Loucy (cell line): ENCODE data around the gene C1orf50.

Experiments
- H2AFZ ChIP-seq: fragments of 200-600 bp; sonication (generic); 2 replicates; pipeline ENCODE4 v1.6.0; 2016; ENCODE audit warnings: antibody characterized with exemption, mild to moderate bottlenecking, low read length, moderate library complexity
- H3F3A ChIP-seq: fragments of 200-600 bp; 2 replicates; pipeline ENCODE4 v1.6.0; 2016; ENCODE audit warnings: antibody characterized with exemption, low read depth, mild to moderate bottlenecking
- H3K27me3 ChIP-seq: fragments of 200-600 bp; sonication (generic); 2 replicates; pipeline ENCODE4 v1.6.1; 2014; ENCODE audit warnings: low read length, mild to moderate bottlenecking; ENCODE audit not compliant: insufficient read depth, poor library complexity, severe bottlenecking
- H3K36me3 ChIP-seq: fragments of 200-600 bp; sonication (generic); 2 replicates; pipeline ENCODE4 v1.6.1; 2016; ENCODE audit warnings: low read length; ENCODE audit not compliant: insufficient read depth
- H3K4me1 ChIP-seq: fragments of 200-600 bp; sonication (generic); 2 replicates; pipeline ENCODE4 v1.5.1; 2014; ENCODE audit warnings: low read length, mild to moderate bottlenecking; ENCODE audit not compliant: insufficient read depth, poor library complexity, severe bottlenecking
- H3K4me2 ChIP-seq: fragments of 200-600 bp; sonication (generic); 2 replicates; pipeline ENCODE4 v1.6.0; 2014; ENCODE audit warnings: antibody characterized with exemption, low read length, low read depth, mild to moderate bottlenecking; ENCODE audit not compliant: poor library complexity, severe bottlenecking
- H3K4me3 ChIP-seq: fragments of 200-600 bp; sonication (generic); 2 replicates; pipeline ENCODE4 v1.5.1; 2014; ENCODE audit warnings: low read length, mild to moderate bottlenecking, mixed read lengths; ENCODE audit not compliant: poor library complexity, severe bottlenecking
- H3K79me2 ChIP-seq: fragments of 200-600 bp; sonication (generic); 2 replicates; pipeline ENCODE4 v1.6.1; 2014; ENCODE audit warnings: low read length; ENCODE audit not compliant: insufficient read depth
- H3K9ac ChIP-seq: fragments of 200-600 bp; sonication (generic); 2 replicates; pipeline ENCODE4 v1.6.0; 2014; ENCODE audit warnings: mild to moderate bottlenecking, low read depth, low read length, moderate library complexity; ENCODE audit not compliant: poor library complexity, severe bottlenecking
- H3K9me2 ChIP-seq: fragments of 200-600 bp; sonication (generic); replicated peaks from 2 replicates; pipeline ENCODE4 v1.6.1; 2016; ENCODE audit warnings: low read depth, low read length, mixed read lengths
- H3K9me3 ChIP-seq: fragments of 200-600 bp; sonication (generic); 2 replicates; pipeline ENCODE4 v1.6.1; 2014; ENCODE audit warnings: mild to moderate bottlenecking, antibody characterized with exemption, low read length, low read depth; ENCODE audit not compliant: insufficient read depth
- H4K20me1 ChIP-seq: fragments of 200-600 bp; sonication (generic); 2 replicates; pipeline ENCODE4 v1.6.0; 2014; ENCODE audit warnings: antibody characterized with exemption, low read length, mild to moderate bottlenecking; ENCODE audit not compliant: insufficient read depth, poor library complexity, severe bottlenecking
- EZH2phosphoT487 ChIP-seq: fragments of 200-600 bp; IDR thresholded peaks from 2 replicates; pipeline ENCODE4 v1.6.1; 2018; ENCODE audit warnings: antibody characterized with exemption, mild to moderate bottlenecking, moderate library complexity, borderline replicate concordance
- TF ChIP-seq, protein P1 (sequence below): fragments of 200-600 bp; sonication (generic); conservative IDR thresholded peaks from 2 replicates; pipeline ENCODE4 v1.5.1; 2014; ENCODE audit warnings: mild to moderate bottlenecking, antibody characterized with exemption, low read length

Gene C1orf50

DNA sequence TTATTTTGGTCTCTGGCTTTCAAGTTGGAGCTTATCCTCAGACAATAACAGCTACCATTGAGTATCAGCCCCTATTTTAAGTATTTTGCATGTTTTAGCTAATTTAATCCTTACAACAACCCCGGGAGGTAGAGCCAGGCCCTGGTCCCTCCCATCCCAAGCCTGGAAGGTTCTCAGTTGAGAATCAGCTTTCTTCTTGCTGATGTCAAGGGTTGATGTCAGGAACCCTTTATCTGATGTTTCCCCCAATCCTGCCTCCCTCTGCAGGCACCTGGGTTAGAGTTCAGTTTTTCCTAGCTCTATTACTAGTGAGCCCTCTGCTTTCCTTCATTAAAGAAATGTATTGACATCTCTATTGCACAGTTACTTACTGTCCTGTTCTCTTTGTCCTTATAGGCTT lies 53.8 kb downstream of the C1orf50 start:
- no peak overlapping the region for H3K4me3 ChIP-seq
- H3F3A ChIP-seq, result no peaks in the 10 kb centered on the region; the same call in 1 of the 2 replicates
- no peaks in the 10 kb centered on the region for H3K9me2 ChIP-seq
- no peaks in the 10 kb centered on the region for H3K36me3 ChIP-seq
- TF ChIP-seq EZH2phosphoT487, result no peak
- TF ChIP-seq, protein P1, sequence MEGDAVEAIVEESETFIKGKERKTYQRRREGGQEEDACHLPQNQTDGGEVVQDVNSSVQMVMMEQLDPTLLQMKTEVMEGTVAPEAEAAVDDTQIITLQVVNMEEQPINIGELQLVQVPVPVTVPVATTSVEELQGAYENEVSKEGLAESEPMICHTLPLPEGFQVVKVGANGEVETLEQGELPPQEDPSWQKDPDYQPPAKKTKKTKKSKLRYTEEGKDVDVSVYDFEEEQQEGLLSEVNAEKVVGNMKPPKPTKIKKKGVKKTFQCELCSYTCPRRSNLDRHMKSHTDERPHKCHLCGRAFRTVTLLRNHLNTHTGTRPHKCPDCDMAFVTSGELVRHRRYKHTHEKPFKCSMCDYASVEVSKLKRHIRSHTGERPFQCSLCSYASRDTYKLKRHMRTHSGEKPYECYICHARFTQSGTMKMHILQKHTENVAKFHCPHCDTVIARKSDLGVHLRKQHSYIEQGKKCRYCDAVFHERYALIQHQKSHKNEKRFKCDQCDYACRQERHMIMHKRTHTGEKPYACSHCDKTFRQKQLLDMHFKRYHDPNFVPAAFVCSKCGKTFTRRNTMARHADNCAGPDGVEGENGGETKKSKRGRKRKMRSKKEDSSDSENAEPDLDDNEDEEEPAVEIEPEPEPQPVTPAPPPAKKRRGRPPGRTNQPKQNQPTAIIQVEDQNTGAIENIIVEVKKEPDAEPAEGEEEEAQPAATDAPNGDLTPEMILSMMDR, result no peak
- H3K9ac ChIP-seq, result no peak overlapping the region
- H3K27me3 ChIP-seq, result no peaks in the 10 kb centered on the region
- no peak overlapping the region for H2AFZ ChIP-seq
- H3K79me2 ChIP-seq, result peaks cover 8% of the 10 kb centered on the region
- H3K4me1 ChIP-seq, result peaks cover 34% of the 10 kb centered on the region
- H4K20me1 ChIP-seq, result no peaks in the 10 kb centered on the region
- H3K4me2 ChIP-seq, result no peak overlapping the region
- H3K9me3 ChIP-seq, result no peaks in the 10 kb centered on the region

DNA sequence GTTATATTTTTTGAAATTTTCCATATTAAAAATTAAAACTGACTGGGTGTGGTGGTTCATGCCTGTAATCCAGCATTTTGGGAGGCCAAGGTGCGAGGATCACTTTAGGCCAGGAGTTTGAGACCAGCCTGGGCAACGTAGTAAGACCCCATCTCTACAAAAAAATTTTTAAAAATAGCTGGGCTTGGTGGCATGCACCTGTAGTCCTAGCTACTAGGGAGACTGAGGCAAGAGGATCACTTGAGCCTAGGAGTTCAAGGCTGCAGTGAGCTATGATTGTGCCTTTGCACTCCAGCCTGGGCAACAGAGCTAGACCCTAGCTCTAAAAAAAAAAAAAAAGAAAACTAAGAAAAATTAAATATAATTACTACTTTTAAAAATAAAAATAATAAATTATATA lies 54.6 kb downstream of the C1orf50 start:
- no peaks in the 10 kb centered on the region for H3K36me3 ChIP-seq

DNA sequence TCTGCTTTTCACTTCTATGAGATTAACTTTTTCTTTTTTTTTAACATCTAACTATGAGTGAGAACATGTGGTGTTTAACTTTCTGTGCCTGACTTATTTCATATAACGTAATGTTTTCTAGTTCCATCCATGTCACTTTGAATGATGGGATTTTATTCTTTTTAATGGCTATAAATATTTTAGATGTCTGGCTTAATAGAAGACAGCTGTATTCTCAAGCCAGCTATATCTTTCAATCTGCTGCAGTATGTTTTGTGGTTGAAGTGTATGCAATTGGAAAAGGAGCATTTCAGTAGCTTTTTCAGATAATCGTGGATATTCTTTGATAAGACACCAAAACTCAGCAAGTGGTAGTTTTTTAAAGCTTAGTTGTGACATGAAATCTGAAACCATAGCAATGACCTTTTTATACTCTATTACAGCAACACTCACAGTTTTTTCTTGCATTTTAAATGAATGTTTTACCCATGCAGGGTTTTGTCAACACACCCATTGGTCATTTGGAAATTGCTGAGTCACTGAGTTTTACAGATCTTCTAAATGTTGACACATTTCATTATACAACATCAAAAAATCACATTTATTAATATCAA lies 55.8 kb downstream of the C1orf50 start:
- H3K36me3 ChIP-seq, result no peaks in the 10 kb centered on the region
- peak overlapping the region; percentile 4 for H3K4me2 ChIP-seq
- no peaks in the 10 kb centered on the region for H3K27me3 ChIP-seq
- no peak overlapping the region for H3K9ac ChIP-seq
- TF ChIP-seq EZH2phosphoT487, result no peak
- TF ChIP-seq, protein P1, result no peak
- no peak overlapping the region for H3K4me3 ChIP-seq
- H3K9me3 ChIP-seq, result no peaks in the 10 kb centered on the region
- H3K4me1 ChIP-seq, result peaks cover 20% of the 10 kb centered on the region
- H3F3A ChIP-seq, result no peaks in the 10 kb centered on the region; the same call in 1 of the 2 replicates
- H2AFZ ChIP-seq, result no peak overlapping the region
- H3K79me2 ChIP-seq, result no peaks in the 10 kb centered on the region
- H3K9me2 ChIP-seq, result no peaks in the 10 kb centered on the region
- no peaks in the 10 kb centered on the region for H4K20me1 ChIP-seq

More for the DNA sequence above, 54.6 kb downstream of the C1orf50 start:
- TF ChIP-seq EZH2phosphoT487, result no peak
- TF ChIP-seq, protein P1, result no peak
- Histone ChIP-seq H3K79me2 (no peaks in the 10 kb centered on the region), H3K9me2 (no peaks in the 10 kb centered on the region), H2AFZ (no peak overlapping the region), H3F3A (no peaks in the 10 kb centered on the region; the same call in 1 of the 2 replicates), H4K20me1 (no peaks in the 10 kb centered on the region), H3K27me3 (no peaks in the 10 kb centered on the region), H3K9ac (no peak overlapping the region), H3K4me1 (peaks cover 25% of the 10 kb centered on the region), H3K9me3 (no peaks in the 10 kb centered on the region), H3K4me3 (no peak overlapping the region), H3K4me2 (no peak overlapping the region)
